Endothelial cell of umbilical vein (primary cell): ENCODE results near the gene DENND1A. TPM values are rescaled to one million over a fixed set of nuclear protein-coding genes. Genes with fewer than 3 reads are reported as not detected.

ENCODE experiments used
- BruUV-seq: library from RNA; stranded (reverse); fragments of 400-500 nt; replicated peaks from 2 replicates; lab custom pipeline; 2021; lab: Mats Ljungman, UMichigan
- CTCF ChIA-PET: fragments of 300-600, 350-600 bp; sonication (Branson Sonifier 250); formaldehyde crosslinking; loops from one replicate; lab custom pipeline; 2021; ENCODE audit warnings: antibody characterized with exemption, inconsistent platforms; lab: Charles Lee
- POLR2A ChIA-PET: fragments of 300-600, 350-600 bp; sonication (Branson Sonifier 250); formaldehyde crosslinking; loops from one replicate; lab custom pipeline; 2021; ENCODE audit warnings: antibody characterized with exemption, inconsistent platforms; lab: Charles Lee
- DNase-seq: peaks from one replicate; pipeline ENCODE4 v3.0.0-alpha.2; 2011; ENCODE audit warnings: low read depth, low spot score
- FAIRE-seq: peaks from 2 replicates; lab custom pipeline; 2011; peaks lifted over from hg19 to GRCh38; lab: Jason Lieb, UNC
- H2AFZ ChIP-seq: 2 replicates; pipeline ENCODE4 v1.6.0; 2012; ENCODE audit warnings: low read depth, low read length, control low read depth, inconsistent platforms
- H3K27ac ChIP-seq: 2 replicates; pipeline ENCODE4 v1.5.1; 2011; ENCODE audit warnings: low read depth, mild to moderate bottlenecking, control low read depth, low read length, moderate library complexity; ENCODE audit not compliant: insufficient read depth
- H3K27me3 ChIP-seq, 2 experiments: 2 replicates each; pipeline versions ENCODE4 v1.6.0 to v1.6.1; 2011; ENCODE audit warnings: low read length in 2 of 2, mixed read lengths in 1 of 2; ENCODE audit not compliant: control insufficient read depth in 2 of 2, insufficient read depth in 2 of 2
- H3K36me3 ChIP-seq, 2 experiments: 2 replicates in 1 of 2; 3 replicates in 1 of 2; pipeline ENCODE4 v1.5.1; 2011; ENCODE audit warnings: low read length in 2 of 2, mild to moderate bottlenecking in 1 of 2, moderate library complexity in 1 of 2; ENCODE audit not compliant: control insufficient read depth in 2 of 2, insufficient read depth in 2 of 2; ENCODE audit errors: extremely low read depth in 1 of 2
- H3K4me1 ChIP-seq: 3 replicates; pipeline ENCODE4 v1.5.1; 2011; ENCODE audit warnings: mild to moderate bottlenecking, low read length; ENCODE audit not compliant: control insufficient read depth, insufficient read depth; ENCODE audit errors: extremely low read depth
- H3K4me2 ChIP-seq: 2 replicates; pipeline ENCODE4 v1.6.1; 2011; ENCODE audit warnings: low read length, control low read depth, mixed read lengths; ENCODE audit not compliant: insufficient read depth
- H3K4me3 ChIP-seq, 3 experiments: fragments of 200-600 bp in 1 of 3; sonication (generic), shearing (Covaris generic) in 1 of 3; replicated peaks in 1 of 3; 2 replicates each; pipeline ENCODE4 v1.5.1; 2011 to 2016; ENCODE audit warnings: control low read depth in 3 of 3, low read length in 3 of 3, mild to moderate bottlenecking in 2 of 3, inconsistent platforms in 1 of 3, low read depth in 1 of 3, moderate library complexity in 1 of 3; ENCODE audit not compliant: insufficient read depth in 1 of 3
- H3K79me2 ChIP-seq: 2 replicates; pipeline ENCODE4 v1.6.0; 2012; ENCODE audit warnings: low read length, inconsistent platforms; ENCODE audit not compliant: control insufficient read depth, insufficient read depth
- H3K9ac ChIP-seq: replicated peaks from 2 replicates; pipeline ENCODE3; 2011; ENCODE audit warnings: low read length, control low read depth; ENCODE audit not compliant: insufficient read depth; ENCODE audit errors: extremely low read depth
- H3K9me1 ChIP-seq: replicated peaks from 3 replicates; pipeline ENCODE4 v1.6.0; 2011; ENCODE audit warnings: mild to moderate bottlenecking, low read length; ENCODE audit not compliant: control insufficient read depth, insufficient read depth; ENCODE audit errors: extremely low read depth
- H3K9me3 ChIP-seq: replicated peaks from 2 replicates; pipeline ENCODE4 v1.5.1; 2012; ENCODE audit warnings: low read length, inconsistent platforms; ENCODE audit not compliant: control insufficient read depth, insufficient read depth
- H4K20me1 ChIP-seq: replicated peaks from 2 replicates; pipeline ENCODE3; 2011; ENCODE audit warnings: mild to moderate bottlenecking, low read length; ENCODE audit not compliant: control insufficient read depth, insufficient read depth; ENCODE audit errors: extremely low read depth
- CTCF ChIP-seq, 2 donors: IDR thresholded peaks; 1 replicate in 1 of 2; 2 replicates in 1 of 2; pipeline ENCODE4 v1.5.1; 2011; ENCODE audit warnings: low read length in 2 of 2, mild to moderate bottlenecking in 2 of 2, moderate library complexity in 2 of 2, control low read depth in 1 of 2, inconsistent platforms in 1 of 2, low read depth in 1 of 2; ENCODE audit not compliant: insufficient read depth in 1 of 2; ENCODE audit errors: extremely low read depth in 1 of 2
- FOS ChIP-seq: IDR thresholded peaks from 2 replicates; pipeline ENCODE4 v1.6.1; 2011; ENCODE audit warnings: mild to moderate bottlenecking, low read length, moderate library complexity, borderline replicate concordance; ENCODE audit not compliant: insufficient read depth
- MAX ChIP-seq: IDR thresholded peaks from 2 replicates; pipeline ENCODE4 v1.6.1; 2011; ENCODE audit not compliant: insufficient read depth, insufficient read length
- MYC ChIP-seq: IDR thresholded peaks from one replicate; pipeline ENCODE4 v1.6.1; 2011; ENCODE audit warnings: mild to moderate bottlenecking, low read depth, low read length
- POLR2A ChIP-seq: IDR thresholded peaks from 2 replicates; pipeline ENCODE4 v1.6.1; 2012; ENCODE audit warnings: low read depth, mild to moderate bottlenecking, control low read depth, low read length
- POLR2AphosphoS5 ChIP-seq: IDR thresholded peaks from 2 replicates; pipeline ENCODE4 v1.6.1; 2012; ENCODE audit warnings: low read depth, mild to moderate bottlenecking, control low read depth, low read length, moderate library complexity; ENCODE audit not compliant: insufficient read depth
- dilution Hi-C: fragments of 300-500 bp; cut with MboI; formaldehyde crosslinking; loops from one replicate; pipeline ENCODE4 v1.15.0; 2019; ENCODE audit warnings: low sequenced_read_pairs; ENCODE audit not compliant: extremely low pct_ligation_motif_present
- intact Hi-C: fragments of 100-400 bp; cut with micrococcal nuclease; formaldehyde crosslinking; loops from one replicate; pipeline ENCODE4 v1.10.0; 2022
- polyA plus RNA-seq, 4 experiments: library from polyadenylated mRNA; depleted of rRNA in 3 of 4; stranded (reverse) in 3 of 4; unstranded in 1 of 4; fragments of >200 nt; gene quantifications; 2 replicates each; pipeline versions ENCODE4 v1.2.1 to v1.2.3, GENCODE V29; 2011 to 2012; ENCODE audit warnings: missing spikeins in 1 of 4
- total RNA-seq: library from RNA; stranded (reverse); gene quantifications from 2 replicates; pipeline ENCODE4 v1.2.3, GENCODE V29; 2021

DENND1A gene
- total and polyA plus RNA-seq, 2 donors (not counting 3 experiments of a cell fraction or from before 2014, with no cell fraction given): 18.5 to 24.5 TPM

GRCh38 chr9:123686131-123686828 is 243.6 kb downstream of the DENND1A start:
- ChIA-PET CTCF (interaction anchor here (0.9 to 1.2 kb wide), 3 partner anchors 10 to 17 kb away, joined by 3 to 4 read pairs (median 3); no protein-coding TSS in a partner anchor), POLR2A (no interaction called here)
- no peak overlapping the region for H2AFZ ChIP-seq
- BruUV-seq: no TSS peak
- dilution Hi-C loops (no loop called here), intact Hi-C loops (no loop called here)
- DNase-seq (peak; percentile 19), FAIRE-seq (peak; percentile 44)
- H3K27ac ChIP-seq: no peak overlapping the region
- TF ChIP-seq CTCF (IDR thresholded peaks at IDR 0.05; ENCODE audit: extremely low read depth in 1 of 2, insufficient read depth in 1 of 2, low read depth in 1 of 2, low read length in 2 of 2): no peak
- TF ChIP-seq POLR2A: no peak
- no peak for TF ChIP-seq MYC
- TF ChIP-seq POLR2AphosphoS5: no peak
- no peak for TF ChIP-seq FOS
- TF ChIP-seq MAX: no peak
- H3K9me1 ChIP-seq: no peaks in the 10 kb centered on the region
- H4K20me1 ChIP-seq: no peaks in the 10 kb centered on the region
- H3K9me3 ChIP-seq: no peaks in the 10 kb centered on the region
- no peaks in the 10 kb centered on the region for H3K27me3 ChIP-seq
- H3K79me2 ChIP-seq: no peaks in the 10 kb centered on the region
- H3K36me3 ChIP-seq: no peaks in the 10 kb centered on the region
- H3K4me2 ChIP-seq: no peak overlapping the region
- H3K4me3 ChIP-seq: no peak overlapping the region
- H3K4me1 ChIP-seq: no peaks in the 10 kb centered on the region
- no peak overlapping the region for H3K9ac ChIP-seq
